ENCODE results near the gene RALA. TPM values are rescaled to one million over a fixed set of nuclear protein-coding genes. Genes with fewer than 3 reads are reported as not detected.
A peak's percentile ranks its signal among the peaks of the same experiment; 100 is the strongest.

RALA gene
- polyA plus RNA-seq (2011; rRNA removed) (45.0 and 59.2 TPM in 2 replicates), polyA minus RNA-seq (2011; rRNA and poly(A)+ RNA removed) (58.6 and 65.6 TPM in 2 replicates)

DNA sequence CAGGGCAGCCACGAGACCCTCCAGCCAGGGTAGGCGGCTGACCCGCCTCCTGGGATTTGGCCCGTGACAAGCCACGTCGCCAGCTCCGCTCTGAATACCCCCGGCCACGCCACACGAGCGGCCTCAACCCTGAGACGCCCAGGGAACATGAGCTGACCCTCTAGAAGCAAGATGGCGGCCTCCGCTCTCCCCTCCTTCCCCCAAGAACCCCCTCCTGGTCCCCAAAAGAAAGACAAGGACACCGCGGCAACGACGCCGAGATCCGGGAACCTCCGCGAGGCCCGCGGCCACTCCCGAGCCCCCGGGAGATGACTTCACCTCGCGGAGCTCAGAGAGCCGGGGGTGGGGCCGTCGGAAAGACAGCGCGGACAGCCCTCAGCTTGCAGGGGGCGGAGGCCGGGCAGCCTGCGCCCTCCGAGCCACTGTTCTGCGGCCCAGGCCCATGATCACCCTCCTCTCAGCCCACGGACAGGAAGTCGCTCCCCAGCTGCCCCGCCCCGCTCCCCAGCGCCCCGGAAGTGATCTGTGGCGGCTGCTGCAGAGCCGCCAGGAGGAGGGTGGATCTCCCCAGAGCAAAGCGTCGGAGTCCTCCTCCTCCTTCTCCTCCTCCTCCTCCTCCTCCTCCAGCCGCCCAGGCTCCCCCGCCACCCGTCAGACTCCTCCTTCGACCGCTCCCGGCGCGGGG lies at the start of gene RALA:
RALA (plus strand) TSS at position 526 of the 685 bp plus-strand sequence. CDS start 63,096 bp downstream, outside the sequence.
- peak; percentile 85 for DNase-seq (ENCODE audit: low read depth, low spot score)
- Histone ChIP-seq H3K27ac (ENCODE audit: low read depth, low read length) (peak within 1 kb of the TSS; percentile 97), H3K4me3 (ENCODE audit: low read depth, low read length) (peak within 1 kb of the TSS; percentile 76), H3K27me3 (ENCODE audit: control insufficient read depth, insufficient read depth, low read length) (no peaks in the 10 kb centered on the region), H3K9me3 (ENCODE audit: control insufficient read depth, insufficient read depth, low read length) (no peaks in the 10 kb centered on the region)
- TF ChIP-seq CTCF (IDR thresholded peaks at IDR 0.05; ENCODE audit: low read depth, low read length), result no peak
- ChIA-PET POLR2A (interaction anchor here (0.7 to 3.7 kb wide), 15 partner anchors 9 to 405 kb away, joined by 3 to 19 read pairs (median 5); no protein-coding TSS in a partner anchor), CTCF (interaction anchor here (1.0 to 3.6 kb wide), 3 partner anchors 9 to 123 kb away, joined by 3 to 24 read pairs (median 4); no protein-coding TSS in a partner anchor)

DNA sequence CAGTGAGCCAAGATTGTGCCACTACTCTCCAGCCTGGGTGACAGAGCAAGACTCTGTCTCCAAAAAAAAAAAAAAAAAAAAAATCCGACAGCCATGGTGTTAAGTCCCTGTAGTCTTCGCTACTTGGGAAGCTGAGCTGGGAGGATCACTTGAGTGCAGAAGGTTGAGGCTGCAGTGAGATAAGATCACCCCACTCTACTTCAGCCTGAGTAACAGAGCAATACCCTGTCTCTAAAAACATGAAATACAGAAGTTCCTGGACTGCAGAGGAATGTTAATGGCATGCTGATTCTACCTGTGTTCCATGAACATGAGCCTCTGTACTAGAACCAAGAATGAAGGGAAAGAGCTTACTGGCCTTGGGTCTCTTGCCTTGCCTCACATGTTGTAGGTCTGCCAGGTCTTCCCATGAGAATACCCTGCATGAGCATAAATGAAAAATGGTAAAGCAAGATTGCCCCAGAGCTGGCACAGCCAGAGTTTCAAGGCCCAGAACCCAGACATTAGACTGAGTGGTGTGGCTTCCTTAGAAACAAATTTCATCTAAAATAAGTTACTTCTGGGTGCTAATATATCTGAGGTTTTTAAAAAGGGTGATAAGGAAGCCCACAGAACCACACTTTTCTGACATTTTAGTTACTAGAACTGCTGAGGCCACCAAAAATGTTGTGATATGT lies 48.6 kb upstream of the RALA start:
- Histone ChIP-seq H3K4me3 (ENCODE audit: low read depth, low read length) (no peak overlapping the region), H3K27ac (ENCODE audit: low read depth, low read length) (no peak overlapping the region), H3K9me3 (ENCODE audit: control insufficient read depth, insufficient read depth, low read length) (peaks cover 6% of the 10 kb centered on the region; the same call in 1 of the 2 replicates), H3K27me3 (ENCODE audit: control insufficient read depth, insufficient read depth, low read length) (no peaks in the 10 kb centered on the region)
- TF ChIP-seq CTCF (IDR thresholded peaks at IDR 0.05; ENCODE audit: low read depth, low read length), result no peak
- ChIA-PET POLR2A (no interaction called here), CTCF (no interaction called here)
- DNase-seq (ENCODE audit: low read depth, low spot score), result no peak

- ChIA-PET CTCF (interaction anchor here (1.2 to 6.8 kb wide), 2 partner anchors 168 to 321 kb away, joined by 3 to 409 read pairs; no protein-coding TSS in a partner anchor), POLR2A (no interaction called here)
- no peak overlapping the region for H3K4me3 ChIP-seq (ENCODE audit: low read depth, low read length)
- no peaks in the 10 kb centered on the region for H3K27me3 ChIP-seq (ENCODE audit: control insufficient read depth, insufficient read depth, low read length)
- peaks cover 6% of the 10 kb centered on the region; the same call in 1 of the 2 replicates for H3K9me3 ChIP-seq (ENCODE audit: control insufficient read depth, insufficient read depth, low read length)
- no peak overlapping the region for H3K27ac ChIP-seq (ENCODE audit: low read depth, low read length)
- no peak for TF ChIP-seq CTCF (IDR thresholded peaks at IDR 0.05; ENCODE audit: low read depth, low read length)
- DNase-seq (ENCODE audit: low read depth, low spot score), result no peak
These were observed 46.0 kb upstream of the RALA start for GRCh38 chr7:39577229-39577874.

GRCh38 chr7:39580149-39580874 lies 43.1 kb upstream of the RALA start:
- peak; percentile 91 for DNase-seq (ENCODE audit: low read depth, low spot score)
- Histone ChIP-seq H3K27me3 (ENCODE audit: control insufficient read depth, insufficient read depth, low read length) (no peaks in the 10 kb centered on the region), H3K9me3 (ENCODE audit: control insufficient read depth, insufficient read depth, low read length) (peaks cover 6% of the 10 kb centered on the region; the same call in 1 of the 2 replicates), H3K4me3 (ENCODE audit: low read depth, low read length) (no peak overlapping the region), H3K27ac (ENCODE audit: low read depth, low read length) (no peak overlapping the region)
- ChIA-PET POLR2A (interaction anchor here (0.6 to 1.4 kb wide), 6 partner anchors 12 to 178 kb away, joined by 3 to 6 read pairs (median 5); partner anchors contain the start of gene RALA), CTCF (interaction anchor here (0.6 to 6.8 kb wide), 69 partner anchors 9 to 771 kb away, joined by 3 to 409 read pairs (median 5); partner anchors contain the start of gene RALA)
- TF ChIP-seq CTCF (IDR thresholded peaks at IDR 0.05; ENCODE audit: low read depth, low read length), result peak; percentile 85
